GM18519 (cell line): ENCODE data around the gene EDIL3.

Experiments used
- ATAC-seq: cut with Tn5 transposase; IDR thresholded peaks from one replicate; pipeline ENCODE4 v1.9.1; 2021; ENCODE audit warnings: mild to moderate bottlenecking, moderate library complexity; ENCODE audit not compliant: unreplicated experiment, low FRiP score

EDIL3 gene

GRCh38 chr5:83924171-83924570, 460.5 kb downstream of the EDIL3 start:
- ATAC-seq: no peak

DNA sequence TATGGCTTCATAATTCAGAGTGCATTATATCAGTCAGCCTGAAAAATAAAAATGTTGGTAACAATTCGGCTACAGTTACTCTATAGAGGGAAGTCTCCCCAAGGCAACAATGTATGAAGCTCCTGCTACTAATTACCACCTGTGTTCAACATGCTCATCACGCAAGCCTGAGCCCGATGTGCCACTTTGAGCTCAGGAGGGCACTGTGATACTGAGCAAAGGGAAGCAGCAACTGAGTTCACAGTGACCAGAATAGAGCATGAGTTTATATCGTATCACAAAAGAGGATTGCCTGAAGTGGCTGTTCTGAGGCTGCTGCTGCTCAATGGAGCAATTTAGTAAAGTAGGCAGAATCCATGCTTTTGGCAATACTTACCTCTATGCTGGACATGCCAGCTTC, 462.0 kb downstream of the EDIL3 start:
- ATAC-seq: no peak

- no peak for ATAC-seq
Measured at GRCh38 chr5:83921666-83922193, 462.9 kb downstream of the EDIL3 start.

DNA sequence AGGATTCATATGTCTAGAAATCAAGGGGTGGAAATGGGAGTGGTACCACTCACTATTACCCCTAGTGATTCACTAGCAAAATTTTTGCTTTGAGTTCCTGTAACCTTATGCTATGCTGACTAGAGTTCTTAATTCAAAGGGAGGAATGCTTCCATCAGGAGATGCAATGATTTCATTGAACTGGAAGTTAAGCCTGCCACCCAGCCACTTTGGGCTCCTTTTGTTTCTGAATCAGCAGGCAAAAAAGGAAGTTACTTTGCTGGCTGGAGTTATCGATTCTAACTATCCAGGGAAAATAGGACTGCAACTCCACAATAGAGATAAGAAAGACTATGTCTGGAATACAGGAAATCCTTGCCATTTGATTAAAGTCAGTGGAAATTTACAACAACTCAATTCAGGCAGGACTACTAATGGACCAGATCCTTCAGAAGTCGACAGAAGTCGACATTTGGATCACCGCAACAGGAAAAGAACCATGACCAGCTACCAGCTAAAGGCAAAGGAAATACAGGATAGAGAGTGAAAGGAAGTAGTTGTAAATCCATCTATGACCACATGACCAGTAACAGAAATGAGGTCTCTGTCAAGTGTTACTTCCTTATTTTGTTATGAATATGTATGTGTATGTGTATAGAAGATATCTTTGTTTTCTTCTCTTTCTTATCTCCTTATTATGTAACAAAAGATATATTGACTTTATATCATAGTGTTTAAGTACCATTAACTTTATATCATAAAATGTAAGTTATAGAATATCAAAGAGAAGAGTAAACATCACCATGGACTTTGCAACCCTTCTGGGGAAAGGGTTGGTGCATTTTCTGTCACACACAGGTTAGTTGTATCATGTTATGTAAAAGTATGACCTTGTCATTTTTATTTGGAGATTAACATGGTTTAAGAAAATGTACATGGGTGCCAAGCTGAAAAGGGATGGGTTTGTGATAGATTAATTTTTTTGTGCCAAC, 465.3 kb downstream of the EDIL3 start:
- peak; percentile 76 for ATAC-seq

DNA sequence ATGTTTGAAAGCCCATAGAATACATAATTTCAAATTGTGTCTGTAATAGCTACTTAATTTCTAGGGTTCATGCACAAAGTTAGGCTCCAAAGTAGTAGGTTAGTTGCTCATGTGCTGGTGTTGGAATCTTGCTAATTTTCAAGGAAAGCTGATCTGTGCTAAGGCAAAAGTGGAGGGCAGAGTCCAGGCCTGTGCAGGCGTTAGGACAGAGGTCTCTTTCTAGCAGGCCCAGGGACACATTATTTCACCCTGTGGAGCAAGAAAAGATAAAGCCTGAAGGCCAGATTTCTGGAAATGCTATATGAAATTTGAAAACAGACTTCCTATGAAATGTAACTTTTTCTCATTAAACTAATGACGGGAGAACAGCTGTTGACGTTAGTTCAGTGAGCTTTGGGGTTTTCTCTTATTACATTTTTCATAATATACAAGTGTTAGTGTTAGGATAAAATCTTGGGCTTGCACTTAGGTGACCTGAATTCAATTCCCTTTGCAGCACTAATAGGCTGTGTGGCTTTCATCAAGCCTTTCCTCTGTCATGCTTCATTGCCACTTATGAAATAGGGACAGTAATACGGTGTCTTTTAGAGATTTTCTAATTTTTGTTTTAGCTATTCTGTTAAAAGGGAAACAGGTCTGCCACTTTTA, 467.3 kb downstream of the EDIL3 start:
- ATAC-seq: no peak

DNA sequence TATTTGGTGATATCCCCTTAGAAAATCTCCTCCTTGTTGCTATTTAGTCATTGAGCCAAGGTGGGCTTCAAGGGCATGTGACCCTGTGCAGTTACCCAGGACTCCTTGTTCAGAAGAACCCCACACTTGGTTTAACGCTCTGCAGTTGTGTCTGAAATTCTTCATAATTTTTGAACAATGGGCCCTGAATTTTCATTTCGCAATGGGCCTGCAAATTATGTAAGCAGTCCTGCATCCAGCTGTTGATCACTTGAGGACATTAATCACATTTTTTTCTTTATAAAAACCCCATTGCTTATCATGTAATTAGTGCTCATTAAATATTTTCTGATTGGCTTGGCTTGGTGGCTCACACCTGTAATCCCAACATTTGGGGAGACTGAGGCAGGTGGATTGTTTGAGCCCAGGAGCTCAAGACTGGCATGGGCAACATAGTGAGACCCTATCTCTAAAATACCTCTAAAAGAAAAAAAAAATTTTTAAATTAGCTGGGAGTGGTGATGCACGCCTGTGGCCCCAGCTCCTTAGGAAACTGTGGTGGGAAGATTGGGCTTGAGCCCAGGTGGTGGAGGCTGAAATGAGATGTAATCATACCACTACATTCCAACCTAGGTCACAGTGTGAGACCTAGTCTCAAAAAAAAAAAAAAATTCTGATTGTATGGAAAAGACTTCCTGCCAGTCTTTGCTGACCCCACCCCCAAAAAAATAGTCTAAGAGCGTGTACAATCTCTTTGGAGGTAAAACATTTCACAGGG, 469.8 kb downstream of the EDIL3 start:
- no peak for ATAC-seq

DNA sequence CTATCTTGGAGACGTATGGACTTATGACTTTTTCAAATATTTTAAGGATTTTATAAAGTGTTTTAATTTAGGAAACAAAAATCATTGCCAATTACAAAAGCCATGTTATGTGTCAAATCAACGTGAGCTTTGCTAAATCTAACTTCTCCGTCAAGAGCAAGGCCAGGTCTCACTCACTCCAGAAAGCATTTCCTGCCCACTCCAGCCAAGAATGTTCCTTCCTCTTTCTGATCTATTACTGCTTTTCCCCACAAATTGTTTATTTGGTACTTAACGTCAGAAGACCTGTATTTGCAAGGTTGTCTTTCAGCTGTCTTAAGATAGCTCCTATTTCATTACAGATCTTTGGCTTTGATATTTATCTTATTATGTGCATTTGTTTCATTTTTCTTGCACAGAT, 470.5 kb downstream of the EDIL3 start:
- no peak for ATAC-seq

- ATAC-seq: no peak
Measured at GRCh38 chr5:83913593-83913992, 471.1 kb downstream of the EDIL3 start.

- ATAC-seq: no peak
Measured at GRCh38 chr5:83911367-83911919, 473.2 kb downstream of the EDIL3 start.

- no peak for ATAC-seq
Measured at GRCh38 chr5:83900306-83900705, 484.4 kb downstream of the EDIL3 start.

GRCh38 chr5:83899326-83899970, 485.2 kb downstream of the EDIL3 start:
- no peak for ATAC-seq

DNA sequence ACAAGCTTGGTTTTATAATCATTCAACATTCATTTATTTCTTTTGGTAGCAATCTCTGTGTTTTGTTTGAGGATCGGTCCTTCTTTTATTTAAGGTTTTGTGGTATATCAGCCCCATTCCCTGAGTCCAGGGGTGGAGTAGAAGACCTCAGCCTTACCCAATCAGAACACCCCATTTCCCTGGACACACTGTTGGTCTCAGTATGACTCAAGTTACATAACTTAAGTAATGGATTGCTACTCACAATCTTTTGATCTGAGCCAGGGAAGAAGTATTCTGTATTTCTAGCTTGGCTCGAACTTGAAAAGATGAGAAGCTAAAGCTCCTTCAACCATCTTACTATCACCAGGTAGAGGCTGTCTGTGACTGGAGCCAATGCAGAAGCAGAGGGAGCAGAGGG, 488.8 kb downstream of the EDIL3 start:
- no peak for ATAC-seq

- no peak for ATAC-seq
Measured at GRCh38 chr5:83891261-83891660, 493.4 kb downstream of the EDIL3 start.
